Skin of body (tissue), 2 donors: ENCODE measurements around the gene FURIN. TPM values are rescaled to one million over a fixed set of nuclear protein-coding genes. Genes with fewer than 3 reads are reported as not detected.
"Not testable (repeated sequence)": the region's sequence is repeated elsewhere in the genome, so short reads cannot be mapped to it uniquely, and the experiment has no call there.

ENCODE experiments used
- DNase-seq: peaks from one replicate; lab custom pipeline; 2025; lab: John Stamatoyannopoulos, UW
- total RNA-seq: library from RNA; depleted of rRNA; stranded (reverse); fragments of >200 nt; gene quantifications from one replicate; pipeline ENCODE4 v1.2.3, GENCODE V29; 2014

FURIN gene
- total RNA-seq, 1 donor from 2014 or later, result 26.9 TPM

DNA sequence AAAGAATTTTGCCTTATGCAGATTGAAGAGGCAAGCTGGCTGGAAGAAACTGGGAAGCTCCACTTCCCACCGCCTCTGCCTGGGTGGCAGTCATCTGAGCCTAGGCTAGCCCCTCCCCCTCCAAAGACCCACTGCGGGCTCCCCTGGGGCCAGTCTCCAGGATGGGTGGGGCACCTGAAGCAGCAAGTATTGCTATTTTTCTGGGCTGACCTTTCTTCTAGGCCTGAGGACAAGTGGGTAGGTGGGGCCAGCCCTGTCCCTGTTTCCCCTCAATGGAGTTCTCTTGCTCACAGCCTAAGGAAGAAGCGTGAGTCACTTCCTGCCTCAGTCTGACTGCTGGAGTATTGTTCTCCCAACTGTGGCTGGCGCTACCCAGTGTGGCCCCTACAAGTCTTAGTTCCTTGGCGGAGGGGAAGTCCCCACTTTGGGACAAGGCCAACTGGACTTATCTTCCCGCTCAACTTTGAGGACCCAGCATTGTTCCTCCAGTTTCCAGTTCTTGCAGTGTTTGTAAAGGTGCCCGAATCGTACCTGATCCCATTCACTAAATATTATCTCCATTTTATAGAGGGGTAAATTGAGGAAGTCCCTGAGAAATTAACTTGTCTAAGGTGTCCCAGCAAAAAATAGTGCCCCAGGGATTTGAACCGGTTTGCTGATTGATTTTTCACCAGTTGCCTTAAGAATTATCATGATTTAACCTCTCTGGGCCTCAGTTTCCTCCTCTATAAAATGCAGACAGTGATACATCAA is 1.4 kb downstream of the FURIN start:
- peak; percentile 9 for DNase-seq

- no peak for DNase-seq
Measured at GRCh38 chr15:90870354-90871138, 2.2 kb downstream of the FURIN start.

DNA sequence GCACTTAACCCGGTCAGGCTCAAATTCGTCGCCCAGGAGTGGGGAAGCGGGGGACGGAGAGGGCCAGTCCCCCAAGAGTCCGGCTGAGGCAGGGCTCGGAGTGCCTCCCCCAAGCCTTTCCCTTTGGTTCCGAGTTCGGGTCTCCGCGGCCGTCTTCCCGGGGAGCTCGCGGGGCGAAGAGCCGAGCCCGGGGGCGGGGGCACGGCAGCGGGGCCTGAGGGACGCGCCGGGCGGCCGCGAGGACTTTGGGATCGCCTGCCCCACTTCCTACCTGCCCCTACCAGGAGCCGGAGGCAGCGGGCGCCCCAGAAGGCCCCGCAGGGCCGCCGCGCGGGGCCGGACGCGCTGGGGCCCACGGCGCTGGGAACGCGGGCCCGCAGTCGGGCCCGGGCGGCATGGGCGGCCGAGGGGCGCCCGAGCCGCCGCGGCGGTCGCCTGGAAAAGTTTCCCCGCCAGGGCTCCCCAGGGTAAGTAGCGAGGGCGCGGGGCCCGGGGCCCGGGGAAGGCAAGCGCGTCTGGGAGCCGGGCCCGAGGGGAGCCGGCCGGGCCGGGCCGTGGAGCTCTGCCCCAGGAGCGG is 2.8 kb downstream of the FURIN start:
- no peak for DNase-seq

DNA sequence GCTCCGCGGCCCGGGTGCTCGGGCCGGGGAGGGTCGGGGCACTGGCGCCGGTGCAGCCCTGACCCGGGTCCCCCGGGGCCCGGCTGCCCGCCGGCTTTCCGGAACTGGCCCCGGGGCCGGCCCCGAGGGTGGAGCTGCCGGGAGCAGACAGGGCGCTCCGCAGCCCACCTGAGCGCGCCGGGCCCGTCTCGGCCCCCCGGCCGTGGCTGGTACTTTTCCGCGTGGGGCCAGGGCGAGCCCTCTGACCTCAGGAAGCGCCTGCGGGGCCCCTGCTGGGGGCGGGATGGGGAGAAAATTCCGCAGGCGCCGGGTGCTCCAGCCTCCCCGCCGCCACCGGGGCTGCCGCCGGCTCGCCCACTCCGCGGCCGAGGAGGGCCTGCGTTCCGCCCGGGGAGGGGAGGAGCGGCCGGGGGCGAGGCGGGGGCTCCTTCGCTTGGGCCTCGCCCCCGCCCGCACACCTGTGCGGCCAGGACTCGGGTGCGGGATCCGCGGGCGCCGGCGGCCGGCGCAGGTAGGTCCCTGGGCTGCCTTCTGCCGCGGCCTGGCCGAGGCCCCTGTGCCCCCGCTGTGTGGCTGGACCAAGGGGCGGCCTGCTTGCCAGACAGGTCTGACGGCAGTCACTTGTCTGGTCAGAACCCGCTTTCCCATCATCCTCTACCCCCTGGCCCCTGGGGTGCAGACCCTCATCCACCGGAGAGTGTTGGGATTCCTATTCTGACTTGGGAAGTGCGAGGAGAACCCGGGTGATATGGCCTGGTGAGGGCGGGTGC is 3.5 kb downstream of the FURIN start:
- no peak for DNase-seq

GRCh38 chr15:90872486-90873184 is 4.2 kb downstream of the FURIN start:
- no peak for DNase-seq

- no peak for DNase-seq
Measured at GRCh38 chr15:90873488-90873997, 5.2 kb downstream of the FURIN start.

GRCh38 chr15:90873998-90874605 is 5.7 kb downstream of the FURIN start:
- DNase-seq, result no peak

DNA sequence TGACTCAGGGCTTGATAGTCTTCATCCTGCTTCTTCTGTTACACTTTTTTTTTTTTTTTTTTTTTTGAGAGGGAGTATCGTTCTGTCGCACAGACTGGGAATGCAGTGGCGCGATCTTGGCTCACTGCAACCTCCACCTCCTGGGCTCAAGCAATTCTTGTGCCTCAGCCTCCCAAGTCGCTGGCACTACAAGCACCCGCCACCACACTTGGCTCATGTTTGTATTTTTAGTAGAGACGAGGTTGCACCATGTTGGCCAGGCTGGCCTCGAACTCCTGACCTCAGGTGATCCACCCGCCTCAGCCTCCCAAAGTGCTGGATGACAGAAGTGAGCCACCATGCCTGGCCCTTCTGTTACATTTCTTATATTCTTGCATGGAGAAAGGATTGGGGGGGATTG is 6.6 kb downstream of the FURIN start:
- not testable (repeated sequence) for DNase-seq

DNA sequence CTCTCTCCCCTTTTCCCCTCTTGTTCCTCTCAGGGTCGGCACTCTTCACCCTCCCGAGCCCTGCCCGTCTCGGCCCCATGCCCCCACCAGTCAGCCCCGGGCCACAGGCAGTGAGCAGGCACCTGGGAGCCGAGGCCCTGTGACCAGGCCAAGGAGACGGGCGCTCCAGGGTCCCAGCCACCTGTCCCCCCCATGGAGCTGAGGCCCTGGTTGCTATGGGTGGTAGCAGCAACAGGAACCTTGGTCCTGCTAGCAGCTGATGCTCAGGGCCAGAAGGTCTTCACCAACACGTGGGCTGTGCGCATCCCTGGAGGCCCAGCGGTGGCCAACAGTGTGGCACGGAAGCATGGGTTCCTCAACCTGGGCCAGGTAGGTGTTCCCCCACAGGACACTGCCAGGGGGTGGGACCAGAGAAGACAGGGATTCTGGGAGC is 7.2 kb downstream of the FURIN start:
- DNase-seq, result no peak

DNA sequence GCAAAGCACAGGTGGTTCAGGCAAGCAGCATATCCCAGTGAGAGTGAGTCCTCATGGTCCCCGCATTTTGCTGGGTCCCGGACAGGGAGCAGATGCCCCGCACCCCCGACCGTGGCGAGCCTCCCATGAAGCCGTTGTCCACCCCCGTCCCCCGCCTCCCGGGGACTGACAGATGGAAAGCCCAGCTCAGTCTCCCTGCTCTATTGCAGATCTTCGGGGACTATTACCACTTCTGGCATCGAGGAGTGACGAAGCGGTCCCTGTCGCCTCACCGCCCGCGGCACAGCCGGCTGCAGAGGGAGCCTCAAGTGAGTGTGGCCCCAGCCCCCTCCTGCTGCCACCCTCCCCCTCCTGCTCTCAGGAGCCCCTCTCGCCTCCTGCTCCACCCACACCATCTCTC is 7.7 kb downstream of the FURIN start:
- no peak for DNase-seq

DNA sequence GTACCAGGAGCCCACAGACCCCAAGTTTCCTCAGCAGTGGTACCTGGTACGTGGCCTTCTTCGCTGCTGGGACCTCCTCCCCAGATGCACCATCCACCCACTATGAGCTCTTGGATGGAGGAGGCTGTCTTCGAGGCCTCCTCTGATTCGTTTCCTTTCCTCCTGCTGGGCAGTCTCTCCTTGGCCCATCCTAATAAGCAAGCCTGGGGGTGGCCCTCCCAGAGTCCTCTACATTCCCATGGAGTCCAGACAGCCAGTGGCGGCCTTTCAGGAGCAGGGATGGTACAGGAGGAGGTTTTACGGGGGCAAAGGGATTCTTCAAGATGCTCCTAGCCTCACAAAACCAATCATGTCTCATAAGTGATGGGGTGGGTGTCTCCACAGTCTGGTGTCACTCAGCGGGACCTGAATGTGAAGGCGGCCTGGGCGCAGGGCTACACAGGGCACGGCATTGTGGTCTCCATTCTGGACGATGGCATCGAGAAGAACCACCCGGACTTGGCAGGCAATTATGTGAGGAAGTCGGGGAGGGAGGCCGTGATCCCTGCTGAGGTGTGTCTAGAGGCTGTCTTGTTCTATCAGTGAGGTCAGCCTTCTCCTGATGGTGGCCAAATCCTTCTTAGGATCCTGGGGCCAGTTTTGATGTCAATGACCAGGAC is 8.3 kb downstream of the FURIN start:
- DNase-seq, result no peak

GRCh38 chr15:90877315-90877714 is 8.9 kb downstream of the FURIN start:
- no peak for DNase-seq

DNA sequence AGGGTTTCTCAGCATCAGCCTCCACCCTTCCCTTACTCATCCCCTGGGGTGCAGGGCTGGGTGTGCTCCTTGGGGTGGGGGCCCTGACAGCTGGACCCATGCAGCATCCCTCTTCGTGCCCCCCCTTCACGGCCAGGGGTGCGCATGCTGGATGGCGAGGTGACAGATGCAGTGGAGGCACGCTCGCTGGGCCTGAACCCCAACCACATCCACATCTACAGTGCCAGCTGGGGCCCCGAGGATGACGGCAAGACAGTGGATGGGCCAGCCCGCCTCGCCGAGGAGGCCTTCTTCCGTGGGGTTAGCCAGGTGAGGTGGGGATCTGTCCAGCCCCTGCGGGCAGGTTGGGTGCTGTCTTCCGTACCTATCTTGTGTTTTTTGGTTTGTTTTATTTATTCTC is 9.6 kb downstream of the FURIN start:
- no peak for DNase-seq

- DNase-seq, result no peak
Measured at GRCh38 chr15:90878660-90879059, 10.3 kb downstream of the FURIN start.

- no peak for DNase-seq
Measured at GRCh38 chr15:90879730-90880366, 11.5 kb downstream of the FURIN start.

GRCh38 chr15:90880381-90881145 is 12.2 kb downstream of the FURIN start:
- DNase-seq, result no peak

DNA sequence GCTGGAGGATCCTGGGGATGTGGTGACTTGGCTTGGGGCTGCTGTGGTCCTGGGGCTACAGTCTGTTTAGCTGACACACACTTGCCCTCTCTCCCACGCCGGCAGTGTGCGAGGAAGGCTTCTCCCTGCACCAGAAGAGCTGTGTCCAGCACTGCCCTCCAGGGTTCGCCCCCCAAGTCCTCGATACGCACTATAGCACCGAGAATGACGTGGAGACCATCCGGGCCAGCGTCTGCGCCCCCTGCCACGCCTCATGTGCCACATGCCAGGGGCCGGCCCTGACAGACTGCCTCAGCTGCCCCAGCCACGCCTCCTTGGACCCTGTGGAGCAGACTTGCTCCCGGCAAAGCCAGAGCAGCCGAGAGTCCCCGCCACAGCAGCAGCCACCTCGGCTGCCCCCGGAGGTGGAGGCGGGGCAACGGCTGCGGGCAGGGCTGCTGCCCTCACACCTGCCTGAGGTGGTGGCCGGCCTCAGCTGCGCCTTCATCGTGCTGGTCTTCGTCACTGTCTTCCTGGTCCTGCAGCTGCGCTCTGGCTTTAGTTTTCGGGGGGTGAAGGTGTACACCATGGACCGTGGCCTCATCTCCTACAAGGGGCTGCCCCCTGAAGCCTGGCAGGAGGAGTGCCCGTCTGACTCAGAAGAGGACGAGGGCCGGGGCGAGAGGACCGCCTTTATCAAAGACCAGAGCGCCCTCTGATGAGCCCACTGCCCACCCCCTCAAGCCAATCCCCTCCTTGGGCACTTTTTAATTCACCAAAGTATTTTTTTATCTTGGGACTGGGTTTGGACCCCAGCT is 13.0 kb downstream of the FURIN start:
- no peak for DNase-seq
